GM19238 (cell line): Measurements from ENCODE around the gene APOA1.

Experiments used
- DNase-seq: peaks from one replicate; pipeline ENCODE4 v3.0.0; 2011; ENCODE audit warnings: low spot score; ENCODE audit not compliant: insufficient read length

APOA1 gene

DNA sequence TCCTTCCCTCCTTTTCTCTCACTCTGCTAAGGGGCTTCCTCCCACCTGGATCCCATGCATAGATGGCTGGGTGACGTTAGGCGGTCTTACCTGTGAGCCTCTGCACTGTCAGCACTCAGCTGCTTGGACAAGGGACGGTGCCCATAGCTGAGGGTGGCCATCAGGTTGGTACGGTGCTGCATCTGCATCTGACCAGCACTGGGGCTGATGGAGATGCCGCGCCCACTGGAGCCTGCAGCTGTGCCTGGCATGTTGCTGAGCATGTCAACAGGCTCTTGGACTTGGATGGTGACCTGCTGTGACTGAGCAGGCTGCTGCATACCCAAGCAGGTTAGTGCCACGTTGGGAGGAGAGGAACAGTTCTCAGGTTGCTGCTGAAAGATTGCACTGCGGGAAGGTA, 21.8 kb upstream of the APOA1 start:
- no peak for DNase-seq

GRCh38 chr11:116857936-116858335, 20.5 kb upstream of the APOA1 start:
- no peak for DNase-seq

- DNase-seq: no peak
These were observed 19.9 kb upstream of the APOA1 start for GRCh38 chr11:116857316-116857715.

DNA sequence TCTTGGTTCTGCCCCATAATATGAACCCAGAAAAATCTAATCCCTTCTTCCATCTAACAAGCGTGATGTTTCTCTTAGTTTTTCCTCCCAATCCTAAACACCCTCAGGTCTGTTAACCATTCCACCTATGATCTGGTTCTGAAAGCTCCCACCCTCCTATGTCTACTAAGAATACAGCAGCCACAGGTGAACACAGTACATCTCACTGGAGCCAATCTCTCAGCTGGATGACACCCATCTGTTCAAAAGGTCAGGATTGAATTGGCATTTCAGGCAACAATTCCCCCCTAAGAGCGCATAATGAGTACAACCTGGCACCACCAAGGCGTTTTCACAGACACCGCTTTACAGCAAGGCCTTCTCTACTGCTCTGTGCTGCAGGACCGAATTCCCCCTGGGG, 19.0 kb upstream of the APOA1 start:
- DNase-seq: no peak

GRCh38 chr11:116855413-116855812, 18.0 kb upstream of the APOA1 start:
- no peak for DNase-seq

DNA sequence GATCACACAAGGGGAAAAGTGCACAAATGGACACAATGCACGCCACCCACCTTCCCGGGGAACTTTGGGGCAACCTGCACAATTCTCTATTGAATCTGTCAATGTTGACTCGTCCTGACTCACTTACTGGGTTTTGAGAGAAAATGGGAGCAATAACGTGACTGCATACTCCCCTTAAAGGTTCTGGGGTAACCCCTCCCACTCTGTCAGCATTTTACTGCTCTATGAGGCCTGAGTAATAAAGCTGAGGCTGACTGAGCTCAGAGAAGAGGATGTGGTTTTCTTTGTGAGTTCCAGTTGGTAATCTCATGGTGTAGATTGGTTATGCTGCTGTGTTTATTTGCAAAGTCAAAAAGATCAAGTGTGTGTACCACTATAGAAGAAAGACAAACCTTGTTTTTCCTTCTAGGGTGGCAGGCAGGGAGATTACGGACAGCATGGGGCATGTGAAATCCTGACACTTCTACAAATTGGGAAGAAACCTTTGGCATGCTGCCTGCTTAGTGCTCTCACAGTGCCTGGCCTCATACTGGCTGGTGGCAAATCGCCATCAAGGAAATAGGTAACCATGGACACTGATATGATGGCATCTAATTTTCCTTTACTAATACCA, 16.1 kb upstream of the APOA1 start:
- DNase-seq: peak; percentile 69

- DNase-seq: no peak
These were observed 15.0 kb upstream of the APOA1 start for GRCh38 chr11:116852261-116853031.

- no peak for DNase-seq
These were observed 14.2 kb upstream of the APOA1 start for GRCh38 chr11:116851626-116852025.

DNA sequence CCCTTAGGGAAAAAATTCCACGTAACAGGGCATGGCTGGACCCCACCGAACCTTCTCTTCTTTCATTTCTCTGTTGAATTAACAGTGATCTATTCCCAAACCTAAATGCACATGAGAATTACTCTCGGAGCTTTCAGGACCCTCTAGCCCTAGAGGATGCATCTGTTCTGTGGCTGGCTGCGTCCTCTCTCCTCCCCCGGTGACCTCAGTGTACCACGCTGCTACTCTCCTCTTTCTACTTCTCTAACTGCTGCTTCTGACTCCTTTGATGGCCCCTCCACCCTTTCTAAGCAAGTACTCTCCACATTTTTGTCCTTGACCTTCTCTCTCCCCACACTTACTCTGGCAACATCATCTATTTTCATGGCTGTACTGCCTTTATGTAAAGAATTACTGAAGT, 12.1 kb upstream of the APOA1 start:
- DNase-seq: no peak

DNA sequence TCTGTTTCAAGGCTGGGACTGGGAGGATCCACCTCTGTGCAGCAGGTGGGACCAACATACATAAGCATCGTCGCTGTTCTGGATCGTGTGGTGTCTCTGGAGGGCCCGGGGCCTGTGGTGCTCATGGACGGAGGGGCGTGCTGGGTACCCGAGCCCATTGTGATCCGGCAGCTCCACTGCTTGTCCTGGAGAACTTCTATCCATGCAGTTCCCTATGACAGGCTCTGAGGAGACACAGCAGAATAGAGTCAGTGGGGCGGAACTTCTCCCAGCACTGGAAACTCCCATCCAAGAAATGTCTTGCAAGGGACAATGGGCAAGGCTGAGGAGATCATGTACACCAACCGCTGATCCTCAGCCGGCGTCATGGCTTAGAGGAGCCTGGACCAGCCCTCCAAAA, 11.6 kb upstream of the APOA1 start:
- DNase-seq: no peak

GRCh38 chr11:116847612-116848011, 10.2 kb upstream of the APOA1 start:
- DNase-seq: no peak

- no peak for DNase-seq
These were observed 7.3 kb upstream of the APOA1 start for GRCh38 chr11:116844722-116845121.

DNA sequence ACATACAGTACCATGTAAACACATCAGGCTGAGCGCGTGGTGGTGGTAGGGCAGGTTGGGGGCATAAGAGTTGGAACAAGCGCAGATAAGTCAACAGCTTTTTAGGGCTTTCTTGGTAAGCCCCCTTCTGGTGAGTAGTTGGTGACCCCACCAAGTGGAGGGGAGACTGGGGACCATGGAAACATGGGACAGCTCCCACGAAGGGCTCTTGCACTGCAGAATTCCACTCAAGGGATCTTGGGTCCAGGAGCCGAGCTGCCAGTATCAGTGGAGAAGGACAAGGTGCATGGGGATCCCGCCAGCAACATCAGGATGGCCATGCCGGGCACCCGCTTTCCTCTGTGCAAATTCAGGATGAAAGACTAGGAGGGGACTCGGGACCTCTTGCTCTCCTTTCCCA, 6.2 kb upstream of the APOA1 start:
- no peak for DNase-seq

DNA sequence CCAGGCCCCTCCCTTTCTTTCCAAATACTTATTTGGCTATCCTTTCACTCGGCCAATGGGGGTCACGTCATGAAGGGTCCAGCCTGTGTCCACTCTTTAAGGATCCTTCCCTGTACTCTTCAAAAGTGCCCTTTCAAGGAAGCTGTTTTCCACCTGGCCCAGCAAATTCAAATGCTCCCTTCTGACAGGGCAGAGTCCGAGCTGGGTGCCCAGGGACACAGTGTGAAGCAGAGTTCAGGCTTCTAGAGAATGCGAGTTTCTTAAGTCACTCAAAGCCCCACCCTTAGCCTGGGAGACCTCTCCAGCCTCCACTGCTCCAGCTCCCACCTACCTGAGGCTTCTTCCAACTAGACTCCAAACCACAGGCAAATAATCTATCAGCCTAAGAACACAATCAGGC, 5.5 kb upstream of the APOA1 start:
- DNase-seq: no peak

DNA sequence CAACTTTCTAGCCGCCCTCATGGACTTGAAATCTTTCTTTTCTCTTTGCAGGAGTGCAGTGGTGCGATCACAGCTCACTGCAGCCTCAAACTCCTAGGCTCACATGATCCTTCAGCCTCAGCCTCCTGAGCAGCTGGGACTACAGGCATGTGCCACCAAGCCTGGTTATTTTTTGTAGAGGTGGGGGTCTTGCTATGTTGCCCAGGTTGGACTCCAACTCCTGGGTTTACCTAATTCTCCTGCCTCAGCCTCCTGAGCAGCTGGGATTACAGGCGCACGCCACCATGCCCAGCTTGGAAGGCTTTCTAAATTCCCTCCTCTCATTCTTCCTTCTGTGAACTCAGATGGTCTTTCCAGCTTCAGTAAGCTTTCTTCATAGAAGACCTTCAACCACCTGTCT, 4.7 kb upstream of the APOA1 start:
- DNase-seq: no peak

GRCh38 chr11:116840746-116841296, 3.4 kb upstream of the APOA1 start:
- DNase-seq: no peak

- DNase-seq: no peak
These were observed 2.9 kb upstream of the APOA1 start for GRCh38 chr11:116840224-116840745.

DNA sequence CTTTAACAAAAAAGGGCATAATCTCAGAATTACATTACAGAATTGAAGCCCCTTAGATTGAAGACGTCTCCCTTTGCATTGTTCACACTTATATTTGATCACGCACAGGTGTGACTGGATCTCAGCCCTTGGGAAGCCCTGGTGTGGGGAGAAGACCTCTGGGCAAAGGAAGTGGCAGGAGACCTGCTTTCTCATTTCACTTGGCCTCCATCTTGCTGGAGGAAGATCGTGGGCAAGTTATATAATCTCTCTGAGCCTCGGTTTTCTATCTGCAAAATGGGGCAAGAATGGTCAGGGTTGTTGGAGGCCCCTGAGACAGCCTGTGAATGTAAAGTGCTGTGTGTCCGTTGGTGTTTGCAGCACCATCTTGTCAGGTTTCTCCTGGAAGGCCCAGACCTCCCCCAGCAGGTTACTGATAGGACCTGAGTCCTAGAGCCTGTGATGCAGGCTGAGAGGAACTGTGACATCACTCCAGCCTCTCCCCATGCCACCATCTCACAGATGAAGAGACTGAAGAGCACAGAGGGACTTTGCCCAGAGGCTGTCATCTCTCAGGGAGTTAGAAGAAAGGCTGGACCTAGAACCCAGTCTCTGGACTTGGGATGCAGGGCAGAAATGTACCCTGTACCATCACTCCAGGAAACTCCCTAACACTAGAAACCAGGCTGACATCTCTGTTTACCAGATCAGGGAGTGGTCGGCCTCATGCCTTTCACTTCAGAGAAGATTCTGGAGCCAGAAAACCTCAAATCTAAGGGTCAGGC, 1.1 kb upstream of the APOA1 start:
- DNase-seq: no peak

DNA sequence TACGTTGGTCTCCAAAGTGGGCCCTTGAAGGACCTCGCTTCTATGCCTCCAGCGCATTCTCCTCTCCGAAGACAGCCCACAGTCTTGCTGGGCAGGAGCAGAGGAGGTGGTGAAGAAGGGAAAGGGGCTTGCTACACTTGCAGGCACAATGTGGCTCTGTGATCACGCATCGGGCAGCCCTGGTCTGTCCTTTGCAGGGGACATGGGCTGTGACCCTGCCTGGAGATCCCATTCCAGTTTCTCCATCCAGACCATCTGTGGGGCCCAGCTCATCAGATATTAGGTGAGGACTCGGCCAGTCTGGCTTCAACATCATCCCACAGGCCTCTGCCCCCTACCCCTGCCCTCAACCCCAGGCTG, 810 bp downstream of the APOA1 start:
- DNase-seq: no peak

DNA sequence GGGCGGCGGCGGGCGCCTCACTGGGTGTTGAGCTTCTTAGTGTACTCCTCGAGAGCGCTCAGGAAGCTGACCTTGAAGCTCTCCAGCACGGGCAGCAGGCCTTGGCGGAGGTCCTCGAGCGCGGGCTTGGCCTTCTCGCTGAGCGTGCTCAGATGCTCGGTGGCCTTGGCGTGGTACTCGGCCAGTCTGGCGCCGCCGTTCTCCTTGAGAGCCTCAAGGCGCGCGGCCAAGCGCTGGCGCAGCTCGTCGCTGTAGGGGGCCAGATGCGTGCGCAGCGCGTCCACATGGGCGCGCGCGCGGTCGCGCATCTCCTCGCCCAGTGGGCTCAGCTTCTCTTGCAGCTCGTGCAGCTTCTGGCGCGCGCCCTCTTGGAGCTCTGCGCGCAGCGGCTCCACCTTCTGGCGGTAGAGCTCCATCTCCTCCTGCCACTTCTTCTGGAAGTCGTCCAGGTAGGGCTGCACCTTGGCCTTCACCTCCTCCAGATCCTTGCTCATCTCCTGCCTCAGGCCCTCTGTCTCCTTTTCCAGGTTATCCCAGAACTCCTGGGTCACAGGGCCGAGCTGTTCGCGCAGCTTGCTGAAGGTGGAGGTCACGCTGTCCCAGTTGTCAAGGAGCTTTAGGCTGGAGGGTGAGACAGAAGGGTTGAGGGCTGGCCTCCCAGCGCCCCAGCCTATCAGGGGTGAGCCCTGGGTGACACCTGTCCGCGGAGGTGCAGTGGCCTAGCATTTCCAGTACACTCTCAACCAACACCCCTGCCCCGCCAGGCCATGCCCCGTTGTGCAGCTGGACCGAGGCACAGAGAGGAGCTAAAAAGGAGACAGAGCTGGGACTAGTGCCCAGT, 1.4 kb downstream of the APOA1 start:
- peak; percentile 84 for DNase-seq
